Activated T-cell treated with anti-CD3 and anti-CD28 coated beads, Interleukin-2, amount 50 U/mL, for 4 hours (primary cell): Measurements from ENCODE around the gene SLC26A1. TPM values are rescaled to one million over a fixed set of nuclear protein-coding genes. Genes with fewer than 3 reads are reported as not detected.

ENCODE experiments used
- ATAC-seq, 2 donors: fragments of 200-7000 bp; cut with Tn5 transposase; one replicate each; pipeline ENCODE4 v1.10.0; 2021
- DNase-seq: peaks from one replicate; pipeline ENCODE4 v3.0.0-alpha.2; 2020
- H3K27me3 Mint-ChIP-seq: one replicate; pipeline ENCODE4 v1.8.0; 2021; ENCODE audit warnings: low read depth, mixed read lengths
- H3K36me3 Mint-ChIP-seq: one replicate; pipeline ENCODE4 v1.8.0; 2022; ENCODE audit warnings: mixed read lengths; ENCODE audit not compliant: insufficient read depth
- H3K4me1 Mint-ChIP-seq: one replicate; pipeline ENCODE4 v1.8.0; 2021; ENCODE audit warnings: low read depth, mixed read lengths
- H3K4me3 Mint-ChIP-seq: one replicate; pipeline ENCODE4 v1.8.0; 2021; ENCODE audit warnings: mild to moderate bottlenecking, moderate library complexity, mixed read lengths
- H3K9me3 Mint-ChIP-seq: one replicate; pipeline ENCODE4 v1.8.0; 2021; ENCODE audit warnings: mixed read lengths
- total RNA-seq, 3 donors: library from RNA; stranded (reverse); gene quantifications; one replicate each; pipeline ENCODE4 v1.2.1, GENCODE V29; 2021

SLC26A1 gene
- total RNA-seq, 3 donors from 2014 or later, result 0.05 TPM; not detected in 2

DNA sequence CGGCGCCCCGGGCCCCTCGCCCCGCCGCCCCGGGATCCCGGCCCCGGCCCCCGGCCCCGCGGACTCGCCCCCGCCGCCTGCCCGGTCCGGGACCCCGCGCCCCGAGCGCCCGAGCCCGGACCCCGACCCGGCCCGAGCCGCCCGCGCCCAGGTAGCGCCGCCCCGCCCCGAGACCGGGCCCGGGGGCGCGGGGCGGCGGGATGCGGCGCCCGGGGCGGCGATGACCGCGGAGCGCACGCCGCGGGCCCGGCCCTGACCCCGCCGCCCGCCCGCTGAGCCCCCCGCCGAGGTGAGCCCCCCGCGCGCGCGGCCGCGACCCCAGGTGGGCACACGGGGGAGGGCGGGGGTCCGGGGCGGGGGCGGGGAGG lies 18.4 kb upstream of the SLC26A1 start:
- H3K4me3 Mint-ChIP-seq, result no peak overlapping the region
- no peak for DNase-seq

DNA sequence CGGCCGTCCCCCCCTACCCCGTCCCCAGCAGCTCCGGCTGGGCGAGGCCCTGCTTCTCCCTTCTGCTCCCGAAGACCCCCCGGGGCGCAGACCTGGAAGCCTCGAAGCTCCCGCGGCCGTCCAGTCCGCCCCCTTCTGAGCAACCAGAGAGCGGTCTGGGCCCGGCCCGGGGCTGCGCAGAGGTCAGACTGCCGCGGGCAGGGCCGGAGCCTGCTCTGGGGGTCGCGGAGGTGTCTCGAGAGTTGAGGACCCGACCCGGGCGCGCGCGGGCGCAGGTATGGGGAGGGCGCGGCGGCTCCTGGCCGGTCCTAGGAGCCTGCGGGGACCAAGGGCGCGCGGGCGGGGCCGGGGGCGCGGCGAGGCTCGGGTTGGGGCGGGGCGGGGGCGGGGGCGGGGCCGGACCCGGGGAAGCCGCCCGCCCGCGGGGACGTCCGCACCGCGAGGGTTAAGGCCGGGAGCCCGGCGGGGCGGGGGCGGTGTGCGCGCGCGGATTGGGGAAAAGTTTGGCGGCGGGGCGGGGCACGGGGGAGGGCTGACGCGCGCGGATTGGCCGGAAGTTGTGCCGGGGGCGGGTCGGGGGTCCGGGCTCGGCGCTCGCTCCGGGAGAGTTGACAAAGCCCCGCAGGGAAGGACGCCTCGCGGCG lies 17.9 kb upstream of the SLC26A1 start, which contains the start of gene FGFRL1:
Gene FGFRL1 (plus strand): TSS at position 605 of the 644 bp plus-strand sequence. CDS start 860 bp downstream, outside the sequence.
- peak; percentile 51 to 62 for ATAC-seq
- peaks cover 13% of the 10 kb centered on the region for H3K4me1 Mint-ChIP-seq
- peaks cover 3% of the 10 kb centered on the region for H3K36me3 Mint-ChIP-seq
- peak within 1 kb of the TSS; percentile 83 for H3K4me3 Mint-ChIP-seq
- peaks cover 21% of the 10 kb centered on the region for H3K27me3 Mint-ChIP-seq
- DNase-seq, result peak; percentile 93
- no peaks in the 10 kb centered on the region for H3K9me3 Mint-ChIP-seq

More for the DNA sequence above, 18.4 kb upstream of the SLC26A1 start:
- peak in 1 of 2 donors; percentile 2 for ATAC-seq
- Mint-ChIP-seq H3K9me3 (no peaks in the 10 kb centered on the region), H3K36me3 (peaks cover 3% of the 10 kb centered on the region), H3K4me1 (peaks cover 13% of the 10 kb centered on the region), H3K27me3 (peaks cover 17% of the 10 kb centered on the region)

DNA sequence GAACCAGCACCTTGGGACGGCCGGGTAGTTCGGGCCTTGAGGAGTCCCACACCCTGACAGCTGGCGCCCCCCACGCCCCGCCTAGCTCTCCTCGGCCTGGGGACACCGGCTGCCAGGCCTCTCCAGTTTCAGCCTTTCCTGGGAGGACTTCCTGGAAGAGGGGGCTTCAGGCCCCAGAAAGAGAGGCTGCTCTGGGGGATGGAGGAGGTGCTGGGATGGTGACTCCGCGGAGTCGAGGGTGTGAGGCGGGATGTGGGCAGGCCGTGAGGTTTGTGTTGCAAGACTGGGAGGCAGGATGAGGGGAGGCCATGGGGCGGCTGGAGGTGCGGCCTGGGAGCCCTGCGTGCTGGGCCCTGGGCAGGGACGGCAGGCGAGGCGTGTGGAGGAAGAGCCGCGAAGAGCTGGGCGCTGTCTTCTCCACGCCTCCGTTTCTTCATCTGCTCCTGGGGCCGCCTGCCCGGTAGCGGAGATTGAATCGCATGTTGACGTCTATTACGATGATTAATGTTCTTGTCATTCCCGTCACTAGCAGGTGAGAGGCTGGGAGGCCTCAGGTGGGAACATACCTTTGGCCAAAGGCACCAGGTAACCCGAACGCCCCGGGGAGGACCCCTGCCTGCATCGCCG lies 17.3 kb upstream of the SLC26A1 start:
- Mint-ChIP-seq H3K4me3 (peak overlapping the region; percentile 83), H3K27me3 (peaks cover 27% of the 10 kb centered on the region), H3K4me1 (peaks cover 13% of the 10 kb centered on the region), H3K36me3 (peaks cover 3% of the 10 kb centered on the region), H3K9me3 (no peaks in the 10 kb centered on the region)
- ATAC-seq (peak; percentile 37 to 49), DNase-seq (peak; percentile 58)

DNA sequence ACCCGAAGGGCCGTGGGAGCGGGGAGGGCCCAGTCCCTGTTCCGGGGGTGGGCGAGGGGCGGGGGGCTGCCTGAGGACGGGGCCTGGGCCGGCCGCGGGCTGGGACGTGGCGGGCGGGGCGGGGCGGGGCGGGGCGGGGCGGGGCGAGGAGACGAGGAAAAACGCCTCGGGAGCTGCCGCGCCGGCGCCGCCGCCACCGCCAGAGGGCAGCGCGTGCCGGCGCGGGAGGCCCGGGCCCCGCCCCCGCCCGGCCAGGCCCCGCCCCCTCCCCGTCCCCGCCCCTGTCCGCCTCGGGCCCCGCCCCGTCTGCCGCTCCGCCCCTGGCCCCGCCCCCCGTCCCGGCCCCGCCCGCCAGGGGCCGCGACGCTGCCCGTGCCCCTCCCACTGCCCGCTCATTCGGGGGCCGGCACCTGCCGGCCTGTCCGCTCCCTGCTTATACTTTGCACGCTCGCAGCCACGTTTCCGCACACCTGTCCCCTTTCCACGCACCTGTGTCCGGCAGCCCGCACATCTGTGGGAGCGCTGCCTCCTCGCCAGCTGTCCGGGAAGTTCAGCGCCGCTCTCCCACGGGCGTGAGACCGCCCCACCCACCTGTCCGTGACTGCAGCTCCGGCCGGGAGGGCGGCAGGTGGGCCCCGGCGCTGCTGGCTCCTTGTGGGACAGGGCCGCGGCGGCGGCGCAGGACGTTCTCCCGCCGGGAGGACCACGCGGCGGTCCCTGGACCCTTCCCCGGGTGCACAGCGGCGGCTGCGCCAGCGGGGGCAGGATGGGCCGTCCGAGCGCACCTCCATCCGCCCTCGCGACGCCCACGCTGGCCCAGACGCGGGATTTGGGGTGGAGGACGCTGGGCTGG lies 16.6 kb upstream of the SLC26A1 start:
- Mint-ChIP-seq H3K9me3 (no peaks in the 10 kb centered on the region), H3K27me3 (peaks cover 31% of the 10 kb centered on the region), H3K4me1 (peaks cover 13% of the 10 kb centered on the region), H3K4me3 (peak overlapping the region; percentile 80), H3K36me3 (peaks cover 3% of the 10 kb centered on the region)
- peak; percentile 67 for DNase-seq
- ATAC-seq, result peak; percentile 49 to 51

DNA sequence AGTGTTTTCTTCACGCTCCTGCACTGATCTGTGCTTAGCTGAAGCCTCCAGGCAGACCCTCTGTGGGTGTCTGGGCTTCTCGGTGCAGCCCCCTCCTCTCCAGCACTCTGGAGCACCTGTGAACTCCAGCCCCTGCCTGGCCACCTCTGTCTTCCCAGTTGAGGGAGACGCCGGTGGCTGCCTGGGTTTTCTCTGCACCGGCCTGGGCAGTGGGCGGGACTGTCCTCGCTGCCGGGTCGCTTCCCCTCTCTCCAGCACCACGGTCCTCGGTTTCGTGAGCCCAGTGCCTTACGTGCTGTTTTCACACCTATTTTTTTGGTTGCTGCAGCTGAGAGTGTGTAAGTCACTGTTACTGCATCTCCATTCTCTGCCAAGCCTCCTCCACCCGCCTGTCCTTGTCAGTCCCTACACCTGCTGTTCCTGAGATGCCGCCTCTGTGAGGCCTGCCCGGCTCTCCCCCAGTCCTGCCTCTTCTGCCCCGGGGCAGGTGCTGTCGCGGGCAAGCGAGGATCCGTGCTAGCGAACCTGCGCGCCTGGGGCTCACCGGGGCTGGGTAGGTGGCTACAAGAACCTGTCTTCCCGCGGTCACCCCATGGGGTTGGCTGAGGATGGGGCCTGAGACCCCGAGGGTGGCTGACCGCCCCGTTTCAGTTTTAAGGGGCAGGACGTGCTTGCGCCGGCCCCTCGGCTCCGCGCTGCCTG lies 15.8 kb upstream of the SLC26A1 start:
- ATAC-seq (no peak), DNase-seq (peak; percentile 29)
- Mint-ChIP-seq H3K36me3 (peaks cover 3% of the 10 kb centered on the region), H3K9me3 (no peaks in the 10 kb centered on the region), H3K4me3 (peak overlapping the region; percentile 49), H3K4me1 (peaks cover 13% of the 10 kb centered on the region), H3K27me3 (peaks cover 38% of the 10 kb centered on the region)

DNA sequence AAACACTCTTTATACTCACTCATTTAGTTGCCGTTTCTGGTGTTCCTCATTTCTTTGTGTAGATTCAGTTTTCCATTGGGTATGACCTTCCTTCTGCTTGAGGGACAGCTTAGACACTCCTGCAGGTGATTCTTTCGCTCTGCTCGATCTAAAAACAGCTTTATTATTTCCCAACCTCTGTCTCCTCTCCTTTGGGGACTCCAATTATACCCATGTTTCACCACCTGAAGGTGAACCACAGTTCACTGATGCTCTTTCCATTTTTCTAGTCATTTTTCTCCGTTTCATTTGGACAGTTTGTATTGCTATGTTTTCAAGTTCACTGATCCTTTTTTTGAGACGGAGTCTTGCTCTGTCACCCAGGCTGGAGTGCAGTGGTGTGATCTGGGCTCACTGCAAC lies 13.7 kb upstream of the SLC26A1 start:
- no peak for DNase-seq
- no peak for ATAC-seq
- no peaks in the 10 kb centered on the region for H3K36me3 Mint-ChIP-seq
- no peaks in the 10 kb centered on the region for H3K9me3 Mint-ChIP-seq
- H3K27me3 Mint-ChIP-seq, result peaks cover 43% of the 10 kb centered on the region
- peaks cover 13% of the 10 kb centered on the region for H3K4me1 Mint-ChIP-seq
- no peak overlapping the region for H3K4me3 Mint-ChIP-seq

DNA sequence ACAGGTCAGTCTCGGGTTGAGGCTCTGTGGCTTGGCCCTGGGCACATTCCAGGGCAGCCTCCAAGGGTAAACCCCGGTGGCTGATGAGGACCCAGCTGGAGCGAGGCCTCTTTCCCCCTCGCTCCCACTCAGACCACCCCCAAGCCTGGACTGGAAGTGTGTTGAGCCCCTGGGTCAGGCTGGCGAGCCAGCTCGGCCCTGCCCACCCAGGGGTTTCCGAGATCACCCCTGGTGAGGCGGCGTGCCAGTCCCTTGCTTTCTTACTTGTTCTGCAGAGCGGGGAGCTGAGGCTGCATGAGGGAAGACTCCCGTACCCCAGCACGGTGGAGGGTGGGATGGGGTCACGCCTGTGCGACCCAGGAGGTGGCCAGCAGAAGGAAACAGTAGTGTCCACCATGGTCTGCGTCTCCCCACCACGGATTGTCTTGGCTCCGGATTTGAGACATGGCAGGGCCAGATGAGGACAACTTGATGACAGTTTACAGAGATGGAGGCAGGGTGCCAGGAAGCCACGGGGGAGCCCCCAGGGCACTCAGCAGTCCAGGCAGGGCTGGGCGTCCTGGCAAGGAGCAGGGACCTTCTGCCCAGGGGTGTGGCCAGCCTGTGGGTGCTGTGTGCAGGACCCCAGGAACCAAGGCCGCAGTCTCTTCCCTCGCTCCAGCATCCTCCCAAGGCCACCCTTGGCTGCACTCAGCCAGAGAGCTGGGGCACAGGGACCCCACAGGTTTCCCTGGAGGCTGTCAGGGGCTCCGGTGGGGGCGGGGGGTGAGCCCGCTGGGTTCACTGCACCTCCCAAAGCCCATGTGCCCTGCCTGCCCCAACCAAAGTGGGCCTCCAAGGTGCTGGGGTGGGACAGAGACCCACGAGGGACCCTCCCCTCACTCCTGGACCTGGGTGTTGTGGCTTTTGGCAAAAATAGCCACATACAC lies 11.6 kb upstream of the SLC26A1 start:
- no peak overlapping the region for H3K4me3 Mint-ChIP-seq
- no peak for ATAC-seq
- no peaks in the 10 kb centered on the region for H3K9me3 Mint-ChIP-seq
- H3K36me3 Mint-ChIP-seq, result no peaks in the 10 kb centered on the region
- peaks cover 8% of the 10 kb centered on the region for H3K4me1 Mint-ChIP-seq
- DNase-seq, result no peak
- H3K27me3 Mint-ChIP-seq, result peaks cover 55% of the 10 kb centered on the region

DNA sequence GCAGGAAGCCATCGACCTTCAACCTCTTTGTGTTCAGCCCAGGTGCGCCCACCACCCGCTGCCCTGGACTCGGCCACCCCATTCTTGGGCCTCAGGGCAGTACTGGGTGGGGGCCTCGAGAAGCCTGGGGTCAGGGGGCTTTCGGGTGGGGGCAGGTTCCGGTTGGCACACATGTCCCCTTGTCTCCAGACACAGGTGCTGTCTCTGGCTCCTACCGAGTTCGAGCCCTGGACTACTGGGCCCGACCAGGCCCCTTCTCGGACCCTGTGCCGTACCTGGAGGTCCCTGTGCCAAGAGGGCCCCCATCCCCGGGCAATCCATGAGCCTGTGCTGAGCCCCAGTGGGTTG lies 10.8 kb upstream of the SLC26A1 start:
- H3K4me1 Mint-ChIP-seq, result peaks cover 6% of the 10 kb centered on the region
- no peak overlapping the region for H3K4me3 Mint-ChIP-seq
- peaks cover 58% of the 10 kb centered on the region for H3K27me3 Mint-ChIP-seq
- DNase-seq (no peak), ATAC-seq (no peak)
- H3K36me3 Mint-ChIP-seq, result no peaks in the 10 kb centered on the region
- no peaks in the 10 kb centered on the region for H3K9me3 Mint-ChIP-seq

DNA sequence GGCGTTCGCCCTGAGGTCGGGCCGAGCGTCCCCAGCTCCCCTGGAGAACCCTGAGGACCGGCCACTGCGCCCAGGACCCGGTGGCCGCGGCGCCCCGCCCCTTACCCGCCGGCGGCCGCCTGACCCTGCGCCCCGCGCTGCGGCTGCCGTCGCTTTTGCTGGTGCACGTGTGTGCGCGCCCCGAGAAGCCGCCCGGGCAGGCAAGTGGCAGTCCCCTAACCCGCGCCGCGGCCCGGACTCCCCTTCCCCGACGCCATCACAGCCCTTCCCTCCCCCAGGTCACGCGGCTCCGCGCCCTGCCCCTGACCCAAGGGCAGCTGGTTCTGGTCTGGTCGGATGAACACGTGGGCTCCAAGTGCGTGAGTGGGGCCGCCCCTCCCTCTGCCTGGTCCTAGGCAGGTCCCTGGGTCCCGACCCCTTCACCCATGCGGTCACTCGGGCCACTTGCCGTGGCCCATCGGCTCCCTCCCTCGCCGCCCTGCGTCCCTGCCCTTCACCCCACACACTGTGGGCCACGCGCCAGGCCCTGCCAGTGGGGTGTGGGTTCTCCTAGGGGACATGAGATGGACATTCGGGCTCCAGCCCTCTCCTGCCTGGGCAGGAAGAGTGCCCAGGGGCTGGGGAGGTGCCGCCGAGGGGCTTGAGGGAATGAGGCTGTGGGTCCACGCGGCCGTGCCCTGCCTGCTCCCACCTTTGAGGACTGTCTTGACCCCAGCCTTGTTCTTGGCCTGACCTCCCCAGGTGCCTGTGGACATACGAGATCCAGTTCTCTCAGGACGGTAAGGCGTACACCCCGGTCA lies 10.3 kb upstream of the SLC26A1 start:
- Mint-ChIP-seq H3K9me3 (no peaks in the 10 kb centered on the region), H3K36me3 (no peaks in the 10 kb centered on the region), H3K4me1 (peaks cover 1% of the 10 kb centered on the region), H3K4me3 (no peak overlapping the region), H3K27me3 (peaks cover 57% of the 10 kb centered on the region)
- no peak for DNase-seq
- peak; percentile 19 to 23 for ATAC-seq

DNA sequence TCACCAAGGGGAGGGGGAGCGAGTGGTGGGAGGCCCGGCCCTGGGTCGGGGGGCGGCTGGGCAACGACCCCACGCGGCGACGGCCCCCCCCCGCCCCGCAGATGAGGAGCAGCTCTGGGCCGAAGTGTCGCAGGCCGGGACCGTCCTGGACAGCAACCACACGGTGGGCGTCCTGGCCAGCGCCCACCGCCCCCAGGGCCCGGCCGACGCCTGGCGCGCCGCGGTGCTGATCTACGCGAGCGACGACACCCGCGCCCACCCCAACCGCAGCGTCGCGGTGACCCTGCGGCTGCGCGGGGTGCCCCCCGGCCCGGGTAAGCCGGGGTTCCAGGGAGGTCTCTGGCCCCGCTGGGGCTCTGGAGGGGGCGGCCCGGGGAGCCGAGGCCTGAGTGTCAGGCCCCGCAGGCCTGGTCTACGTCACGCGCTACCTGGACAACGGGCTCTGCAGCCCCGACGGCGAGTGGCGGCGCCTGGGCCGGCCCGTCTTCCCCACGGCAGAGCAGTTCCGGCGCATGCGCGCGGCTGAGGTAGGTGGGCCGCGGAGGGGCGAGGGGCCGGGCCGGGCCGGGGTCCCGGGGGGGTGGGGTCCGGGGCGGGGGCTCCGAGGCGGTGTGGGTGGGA lies 9.5 kb upstream of the SLC26A1 start:
- ATAC-seq, result peak in 1 of 2 donors; percentile 20

DNA sequence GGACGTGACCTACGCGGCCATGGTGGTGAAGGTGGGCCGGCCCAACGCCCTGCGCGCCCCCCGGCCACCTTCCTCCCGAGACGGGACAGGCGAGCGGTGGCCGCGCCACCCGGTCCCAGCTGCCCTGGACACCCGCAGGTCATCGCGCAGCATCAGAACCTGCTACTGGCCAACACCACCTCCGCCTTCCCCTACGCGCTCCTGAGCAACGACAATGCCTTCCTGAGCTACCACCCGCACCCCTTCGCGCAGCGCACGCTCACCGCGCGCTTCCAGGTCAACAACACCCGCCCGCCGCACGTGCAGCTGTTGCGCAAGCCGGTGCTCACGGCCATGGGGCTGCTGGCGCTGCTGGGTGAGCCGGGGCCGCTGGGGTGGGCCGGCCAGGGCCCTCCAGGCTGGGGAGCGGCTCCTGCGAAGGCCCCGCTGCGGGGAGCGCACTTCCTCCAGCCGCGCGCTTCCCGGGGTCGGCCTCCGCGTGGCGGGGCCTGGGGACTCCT lies 9.0 kb upstream of the SLC26A1 start:
- Mint-ChIP-seq H3K4me1 (peaks cover 6% of the 10 kb centered on the region), H3K4me3 (no peak overlapping the region), H3K36me3 (no peaks in the 10 kb centered on the region), H3K9me3 (no peaks in the 10 kb centered on the region), H3K27me3 (peaks cover 55% of the 10 kb centered on the region)
- ATAC-seq, result peak in 1 of 2 donors; percentile 28
- no peak for DNase-seq

More for the DNA sequence above, 9.5 kb upstream of the SLC26A1 start:
- DNase-seq, result no peak
- peaks cover 58% of the 10 kb centered on the region for H3K27me3 Mint-ChIP-seq
- H3K9me3 Mint-ChIP-seq, result no peaks in the 10 kb centered on the region
- H3K4me3 Mint-ChIP-seq, result no peak overlapping the region
- H3K36me3 Mint-ChIP-seq, result no peaks in the 10 kb centered on the region
- peaks cover 6% of the 10 kb centered on the region for H3K4me1 Mint-ChIP-seq

DNA sequence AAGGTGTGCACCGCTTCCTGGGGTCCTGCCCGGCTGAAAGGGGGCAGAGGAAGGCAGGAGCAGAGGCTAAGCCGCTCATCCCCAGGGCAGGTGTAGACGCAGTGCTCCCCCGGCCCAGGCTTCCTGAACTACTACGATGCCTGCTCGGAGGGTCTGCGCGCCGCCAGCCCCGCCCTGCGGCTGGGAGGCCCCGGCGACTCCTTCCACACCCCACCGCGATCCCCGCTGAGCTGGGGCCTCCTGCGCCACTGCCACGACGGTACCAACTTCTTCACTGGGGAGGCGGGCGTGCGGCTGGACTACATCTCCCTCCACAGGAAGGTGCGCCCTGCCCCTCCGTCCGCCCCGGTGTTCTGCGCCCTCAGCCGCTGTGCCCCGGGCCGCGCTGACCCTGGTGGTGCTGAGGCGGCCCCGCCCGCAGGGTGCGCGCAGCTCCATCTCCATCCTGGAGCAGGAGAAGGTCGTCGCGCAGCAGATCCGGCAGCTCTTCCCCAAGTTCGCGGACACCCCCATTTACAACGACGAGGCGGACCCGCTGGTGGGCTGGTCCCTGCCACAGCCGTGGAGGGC lies 8.4 kb upstream of the SLC26A1 start:
- no peak for ATAC-seq
- Mint-ChIP-seq H3K27me3 (peaks cover 54% of the 10 kb centered on the region), H3K36me3 (no peaks in the 10 kb centered on the region), H3K4me1 (peaks cover 6% of the 10 kb centered on the region), H3K4me3 (no peak overlapping the region), H3K9me3 (no peaks in the 10 kb centered on the region)
- DNase-seq, result no peak
